HG02610 (cell line): ENCODE results near the gene LPXN.
A peak's percentile ranks its signal among the peaks of the same experiment; 100 is the strongest.

ENCODE experiments used
- ATAC-seq: cut with Tn5 transposase; IDR thresholded peaks from one replicate; pipeline ENCODE4 v1.9.1; 2021; ENCODE audit warnings: mild to moderate bottlenecking, moderate library complexity; ENCODE audit not compliant: unreplicated experiment

The LPXN gene

DNA sequence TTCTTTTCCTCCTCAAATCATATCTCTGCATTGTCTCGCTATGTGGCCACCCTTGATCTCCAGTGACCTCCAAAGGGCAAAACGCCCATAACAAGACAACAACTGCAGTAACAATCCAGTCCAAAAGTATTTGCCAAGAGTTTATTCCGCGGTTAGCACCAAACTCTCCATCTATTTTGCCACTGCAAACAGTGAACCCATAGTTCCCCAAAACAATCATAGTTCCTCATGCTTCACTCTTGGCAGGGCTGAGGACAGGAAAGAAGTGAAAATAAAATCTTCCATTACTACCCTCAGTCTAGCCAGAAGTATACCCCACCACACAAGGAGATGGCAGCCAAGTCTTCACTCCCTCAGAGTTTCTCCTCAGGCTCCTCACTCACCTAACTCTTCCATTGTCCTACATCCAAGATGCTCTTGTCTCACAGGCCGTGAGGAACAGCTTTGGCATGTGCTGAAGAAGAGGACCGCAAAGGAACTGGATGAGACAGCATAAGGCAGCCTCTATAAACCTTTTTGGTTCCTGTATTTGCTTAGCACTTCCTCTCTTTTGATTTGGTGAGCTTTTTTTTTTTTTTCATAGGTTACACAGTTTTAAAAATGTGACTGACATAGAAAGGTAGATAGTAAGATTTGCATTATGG is at the start of gene LPXN:
Gene LPXN, minus strand, starts transcription at position 480 of the 644 bp plus-strand sequence. Its CDS starts 84 bp downstream, at position 396.
- ATAC-seq = no peak

DNA sequence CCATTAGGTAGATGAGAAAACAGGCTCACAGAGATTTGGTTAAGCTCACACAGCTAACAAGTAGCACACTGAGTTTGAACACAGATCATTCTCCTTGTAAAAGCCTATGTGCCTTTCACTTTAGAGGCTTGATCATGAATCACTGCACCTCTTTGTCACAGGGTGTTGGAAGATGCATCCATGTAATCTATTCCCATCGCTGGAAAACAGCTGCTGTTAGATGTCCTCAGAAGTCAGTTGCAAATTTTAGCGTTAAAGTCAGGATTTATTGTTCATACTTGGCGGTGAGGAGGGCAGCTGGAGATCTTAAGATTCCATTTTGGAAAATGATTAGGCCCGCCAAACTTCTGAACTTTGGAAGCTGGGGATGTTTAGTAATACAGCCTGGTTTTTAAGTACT is 49.4 kb upstream of the LPXN start:
- no peak for ATAC-seq

DNA sequence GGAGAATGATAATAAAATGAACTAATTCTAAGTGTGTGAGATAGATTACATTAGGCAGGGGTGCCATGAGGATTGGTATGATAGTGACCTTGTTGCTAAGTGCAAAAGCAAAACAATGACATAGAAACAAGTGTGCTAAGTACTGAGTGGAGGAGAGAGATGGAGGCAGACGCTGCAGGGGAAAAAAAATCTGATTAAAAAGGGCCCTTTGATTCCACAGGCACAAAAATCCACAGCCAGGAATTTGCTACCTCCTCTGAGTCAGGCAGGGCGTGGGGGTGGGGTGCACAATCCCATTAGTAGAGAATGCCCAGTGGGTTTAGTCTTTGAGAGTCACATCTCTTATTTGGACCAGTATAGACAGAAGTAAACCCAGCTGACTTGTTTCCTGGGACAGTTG is 46.7 kb upstream of the LPXN start, which contains the start of gene CNTF:
Gene CNTF, plus strand, starts transcription at position 322 of the 400 bp plus-strand sequence. CDS start 88 bp downstream, outside the sequence.
- no peak for ATAC-seq

DNA sequence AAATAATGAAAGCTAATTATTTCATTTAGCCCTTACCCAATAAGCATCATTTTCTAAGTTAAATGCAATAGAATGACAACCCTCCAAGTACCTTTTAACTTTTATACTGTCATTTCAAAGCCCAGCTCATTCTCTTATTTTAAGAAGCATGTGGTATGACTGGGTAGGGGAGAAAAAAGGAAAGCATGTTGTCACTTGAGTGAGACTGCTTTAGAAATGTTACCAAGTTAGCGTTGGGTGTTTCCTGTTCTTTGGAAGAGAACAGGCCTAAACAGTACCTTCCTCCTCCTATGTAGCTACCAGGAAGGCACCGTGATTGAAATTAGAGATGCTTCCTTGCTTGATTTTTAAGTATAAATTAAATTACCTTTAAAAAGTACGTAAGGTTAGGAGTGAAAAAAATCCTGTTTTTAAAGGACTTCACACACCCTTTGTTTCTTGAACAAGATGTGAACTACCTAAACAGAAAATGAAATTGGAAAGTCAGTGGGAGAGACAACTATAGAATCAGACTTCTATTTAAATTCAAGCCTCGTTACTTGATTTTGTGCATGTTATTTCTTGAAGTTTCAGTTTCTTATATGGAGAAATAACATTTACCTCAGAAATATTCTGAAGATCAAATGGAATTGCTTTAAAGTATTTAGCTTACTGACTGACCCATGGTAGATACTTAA is 46.1 kb upstream of the LPXN start:
- ATAC-seq = peak; percentile 61

DNA sequence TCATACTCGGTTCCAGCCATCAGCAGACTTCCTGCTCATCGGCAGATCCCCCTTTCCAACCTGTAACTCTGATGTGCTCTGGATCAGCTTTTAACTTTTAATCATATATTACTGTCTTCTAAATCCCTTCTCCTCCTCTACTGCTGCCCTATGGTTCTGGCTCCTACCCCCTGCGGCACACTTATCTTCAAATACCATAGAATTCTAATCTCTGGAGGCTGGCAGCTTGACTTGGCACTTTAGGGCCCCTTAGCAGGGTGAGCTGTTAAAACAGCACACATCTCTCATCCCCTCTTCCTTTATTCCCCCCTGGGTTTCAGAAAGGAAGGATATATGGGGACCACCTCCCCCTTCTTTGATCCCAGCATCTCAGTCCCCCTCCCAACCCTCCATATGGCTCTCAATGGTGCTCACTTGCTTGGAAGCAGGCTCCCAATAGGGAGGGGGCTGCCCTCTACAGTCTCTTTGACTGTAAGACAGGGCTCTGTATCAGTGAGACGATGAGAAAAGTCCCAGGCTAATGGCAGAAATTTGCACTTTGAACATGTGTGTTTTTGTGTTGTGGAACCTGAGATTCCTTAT is 42.4 kb upstream of the LPXN start:
- peak; percentile 34 for ATAC-seq

DNA sequence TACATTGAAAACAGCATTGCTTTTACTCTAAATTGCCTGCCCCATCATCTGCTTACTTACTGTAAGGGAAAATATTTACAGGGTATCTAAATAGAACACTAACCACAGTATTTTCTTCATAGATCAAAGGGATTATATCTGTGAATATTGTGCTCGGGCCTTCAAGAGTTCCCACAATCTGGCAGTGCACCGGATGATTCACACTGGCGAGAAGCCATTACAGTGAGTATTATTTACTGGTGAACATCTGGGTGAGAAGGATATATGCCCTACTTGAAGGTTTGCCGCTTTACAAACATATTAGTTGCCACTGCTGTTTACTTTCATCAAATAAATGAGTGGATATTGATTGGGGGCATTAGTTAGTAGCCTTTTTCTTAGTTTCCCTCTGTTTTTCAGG is 40.9 kb upstream of the LPXN start:
- no peak for ATAC-seq

DNA sequence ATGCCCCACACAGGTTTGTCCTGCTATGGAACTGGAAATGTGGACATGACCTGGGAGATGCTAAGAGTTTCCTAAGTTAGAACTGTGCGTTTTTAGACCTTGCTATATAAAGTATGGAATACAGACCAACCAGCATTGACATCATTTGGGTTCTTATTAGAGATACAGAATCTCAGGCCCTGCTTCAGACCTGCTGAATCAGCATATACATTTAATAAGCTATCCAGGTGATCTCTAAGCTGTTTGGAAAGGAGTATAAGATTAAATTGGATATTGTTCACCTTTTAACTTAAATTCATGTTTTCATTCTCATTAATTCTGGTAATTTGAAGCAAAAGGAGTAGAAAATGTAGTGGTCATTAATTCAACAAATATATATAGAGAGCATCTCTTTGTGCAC is 39.9 kb upstream of the LPXN start:
- ATAC-seq = no peak

DNA sequence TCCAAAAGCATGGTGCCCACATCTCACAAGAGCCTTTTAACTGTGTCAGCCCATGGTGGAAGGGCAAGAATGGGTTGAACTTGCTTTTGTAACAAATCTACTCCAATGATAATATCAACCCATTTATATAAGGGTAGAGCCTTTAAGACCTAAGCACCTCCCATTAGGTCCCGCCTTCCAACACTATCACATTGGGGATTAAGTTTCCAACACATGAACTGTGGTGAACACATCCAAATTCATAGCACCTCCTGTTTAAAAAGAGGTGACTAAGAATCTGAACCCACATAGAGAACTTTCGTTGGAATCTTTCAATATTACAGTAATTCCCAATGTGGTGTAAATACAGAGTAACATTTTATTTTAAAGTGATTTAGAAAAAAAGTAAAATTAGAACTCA is 37.6 kb upstream of the LPXN start:
- ATAC-seq = no peak

DNA sequence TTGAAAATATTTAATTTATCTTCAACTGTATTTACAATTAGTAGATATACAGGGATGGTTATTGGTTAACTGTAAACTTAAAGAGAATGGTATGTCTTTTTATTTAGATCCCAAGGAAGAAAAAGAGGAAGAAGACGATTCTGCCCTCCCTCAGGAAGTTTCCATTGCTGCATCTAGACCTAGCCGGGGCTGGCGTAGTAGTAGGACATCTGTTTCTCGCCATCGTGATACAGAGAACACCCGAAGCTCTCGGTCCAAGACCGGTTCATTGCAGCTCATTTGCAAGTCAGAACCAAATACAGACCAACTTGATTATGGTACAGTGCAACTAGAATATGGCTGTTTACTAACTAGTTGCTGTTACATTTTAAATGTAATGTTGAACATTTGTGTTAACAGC is 34.1 kb upstream of the LPXN start:
- ATAC-seq = no peak

DNA sequence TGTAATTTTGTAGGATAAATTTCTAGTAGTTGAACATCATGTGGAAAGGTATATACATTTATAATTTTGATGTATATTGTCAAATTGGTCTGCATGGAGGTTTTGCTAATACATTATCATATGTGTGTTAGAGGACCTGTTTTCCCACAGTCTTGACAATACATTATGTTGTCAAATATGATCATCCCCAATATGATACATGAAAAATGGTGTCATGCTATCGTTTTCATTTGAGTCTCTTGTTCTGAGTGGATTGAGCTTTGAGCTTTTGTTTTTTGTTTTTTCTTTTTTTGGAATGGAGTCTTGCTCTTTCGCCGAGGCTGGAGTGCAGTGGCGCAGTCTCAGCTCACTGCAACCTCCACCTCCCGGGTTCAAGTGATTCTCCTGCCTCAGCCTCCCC is 32.7 kb upstream of the LPXN start:
- ATAC-seq = no peak

DNA sequence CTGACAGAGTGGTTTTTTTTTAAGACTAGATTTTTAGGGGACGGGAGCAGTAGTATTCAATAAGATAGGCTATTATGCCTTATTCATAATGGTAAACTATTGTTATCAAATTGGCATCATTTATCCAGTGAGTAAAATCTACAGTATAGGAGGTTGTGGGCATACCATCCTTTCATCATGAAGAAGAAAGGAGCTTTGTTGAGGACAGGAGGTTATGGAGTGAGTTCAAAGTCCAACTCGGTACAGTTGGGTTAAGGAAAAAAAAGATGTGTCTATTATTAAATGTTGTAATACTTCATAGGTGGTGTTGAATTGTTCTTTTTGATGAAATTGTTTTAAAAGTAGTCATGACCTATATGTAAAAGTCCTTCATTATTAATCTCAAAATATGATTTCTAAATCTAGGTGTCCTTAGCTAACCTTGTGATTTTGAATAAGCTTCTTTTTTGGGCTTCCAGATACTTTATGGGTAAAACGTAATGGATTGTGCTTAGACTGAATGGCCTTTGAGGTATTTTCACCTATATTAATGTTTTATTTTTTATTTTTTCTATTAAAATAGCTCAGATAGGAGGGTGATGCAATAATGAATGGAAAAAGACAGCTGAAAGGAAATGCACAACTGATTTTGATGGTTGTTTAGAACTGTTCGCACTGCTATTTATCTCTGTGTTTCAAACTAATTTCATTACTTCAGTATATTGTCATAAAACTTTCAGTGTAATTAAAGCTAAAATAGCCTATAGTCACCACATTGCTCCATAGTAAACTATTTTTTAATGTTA is 31.5 kb upstream of the LPXN start:
- ATAC-seq = no peak

DNA sequence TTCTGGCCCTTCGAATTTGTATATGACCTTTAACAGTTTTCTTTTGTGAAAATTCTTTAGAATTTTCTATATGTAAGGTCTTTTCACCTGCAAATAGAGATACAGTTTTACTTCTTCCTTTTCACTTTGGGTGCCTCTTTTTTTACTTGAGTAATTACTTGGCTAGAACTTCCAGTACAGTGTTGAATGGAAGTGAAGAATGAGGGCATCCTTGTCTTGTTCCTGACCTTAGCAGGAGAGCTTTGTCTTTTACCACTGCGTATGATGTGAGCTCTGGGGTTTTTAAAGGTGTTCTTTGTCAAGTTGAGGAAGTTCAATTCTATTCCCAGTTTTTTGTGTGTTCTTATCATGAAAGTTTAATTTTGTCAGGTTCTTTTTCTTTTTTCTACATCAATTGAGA is 24.9 kb upstream of the LPXN start:
- ATAC-seq = no peak

DNA sequence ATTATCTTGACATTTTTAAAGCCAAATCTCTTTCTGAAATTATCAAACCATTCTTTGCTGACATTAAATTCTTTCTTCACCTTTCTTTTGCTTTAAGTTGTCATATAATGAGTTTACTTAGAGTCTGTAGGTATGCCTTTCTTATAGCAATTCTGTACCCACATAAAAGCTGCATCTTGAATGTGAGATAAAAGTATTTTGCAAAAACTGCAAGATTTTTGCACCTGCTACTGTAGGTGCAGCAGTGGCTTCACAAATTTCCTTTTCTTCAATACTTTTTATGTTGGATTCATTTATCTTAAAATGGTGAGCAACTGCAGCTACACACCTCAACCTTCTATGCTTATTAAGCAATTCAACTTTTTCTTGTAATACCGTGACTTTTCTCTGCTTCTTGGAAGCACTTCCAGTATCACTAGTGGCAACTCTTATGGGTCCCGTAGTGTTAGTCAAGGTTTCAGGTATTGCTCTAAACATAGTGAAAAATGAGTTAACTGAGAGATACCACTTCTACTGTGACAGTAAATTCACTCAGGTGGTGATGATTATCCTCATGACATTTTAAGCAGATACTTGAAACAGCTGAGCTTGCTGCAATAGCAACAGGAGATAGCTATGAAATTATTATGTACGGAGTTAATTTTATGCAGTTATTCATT is 22.0 kb upstream of the LPXN start:
- no peak for ATAC-seq

DNA sequence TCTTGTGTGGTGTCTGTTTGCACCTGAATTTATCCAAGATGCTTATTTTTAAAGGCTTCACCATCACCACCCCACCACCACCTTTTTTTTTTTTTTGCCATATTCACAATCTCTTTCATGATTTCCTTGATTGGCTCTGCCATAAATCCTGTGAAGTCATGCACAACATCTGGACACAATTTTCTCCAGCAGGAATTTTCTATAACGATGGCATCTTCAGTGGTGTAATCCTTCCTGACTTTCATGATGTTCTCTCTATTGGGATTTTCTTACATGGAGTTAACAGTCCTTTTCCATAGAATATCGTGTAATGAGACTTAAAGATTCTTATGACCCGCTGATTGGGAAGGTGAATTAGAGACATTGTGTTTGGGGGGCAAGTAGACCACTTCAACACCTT is 21.0 kb upstream of the LPXN start:
- ATAC-seq = no peak

DNA sequence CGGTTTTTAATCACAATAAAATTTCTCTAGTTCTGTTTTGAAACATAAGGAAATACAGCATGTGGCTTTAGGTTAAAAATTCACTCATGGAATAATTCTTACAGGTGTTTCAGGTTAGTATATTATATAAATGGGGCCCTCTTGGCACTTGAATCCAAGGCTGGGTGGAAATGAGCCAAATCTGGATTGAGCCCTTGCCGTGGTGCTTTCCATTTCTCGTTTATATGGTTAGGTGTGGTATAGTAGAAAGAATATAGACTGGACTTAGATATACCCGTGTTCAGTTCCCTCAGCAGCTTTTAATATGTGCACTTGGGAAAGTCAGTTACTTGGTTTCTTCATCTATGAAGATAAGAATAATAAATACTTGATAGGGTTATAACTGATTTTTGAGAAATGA is 19.2 kb upstream of the LPXN start:
- no peak for ATAC-seq

DNA sequence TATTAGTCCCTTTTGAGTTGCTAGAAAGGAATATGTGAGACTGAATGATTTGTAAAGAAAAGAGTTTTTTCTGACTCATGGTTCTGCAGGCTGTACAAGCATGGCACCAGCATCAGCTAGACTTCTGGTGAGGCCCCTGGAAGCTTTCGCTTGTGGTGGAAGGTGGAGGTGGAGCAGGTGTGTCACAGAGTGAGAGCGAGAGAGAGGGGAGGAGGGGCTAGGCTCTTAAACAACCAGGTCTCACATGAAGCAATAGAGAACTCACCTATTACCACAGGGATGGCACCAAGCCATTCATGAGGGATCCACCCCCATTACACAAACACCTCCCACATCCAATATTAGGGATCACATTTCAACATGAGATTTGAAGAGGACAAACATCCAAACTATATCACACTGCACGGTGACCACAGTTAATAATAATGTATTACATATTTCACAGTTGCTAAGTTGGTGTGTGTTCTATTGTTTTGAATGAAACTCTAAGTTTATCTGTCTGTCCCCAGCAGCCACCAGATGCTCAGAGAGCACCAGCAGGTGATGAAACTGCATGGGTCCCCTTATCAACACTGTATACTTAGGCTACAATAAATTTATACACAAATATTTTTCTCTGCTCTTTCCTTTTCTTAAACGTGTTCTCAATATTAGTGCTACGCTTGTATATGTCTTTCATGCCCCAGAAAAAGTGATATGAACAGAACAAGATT is 17.3 kb upstream of the LPXN start:
- ATAC-seq = no peak

DNA sequence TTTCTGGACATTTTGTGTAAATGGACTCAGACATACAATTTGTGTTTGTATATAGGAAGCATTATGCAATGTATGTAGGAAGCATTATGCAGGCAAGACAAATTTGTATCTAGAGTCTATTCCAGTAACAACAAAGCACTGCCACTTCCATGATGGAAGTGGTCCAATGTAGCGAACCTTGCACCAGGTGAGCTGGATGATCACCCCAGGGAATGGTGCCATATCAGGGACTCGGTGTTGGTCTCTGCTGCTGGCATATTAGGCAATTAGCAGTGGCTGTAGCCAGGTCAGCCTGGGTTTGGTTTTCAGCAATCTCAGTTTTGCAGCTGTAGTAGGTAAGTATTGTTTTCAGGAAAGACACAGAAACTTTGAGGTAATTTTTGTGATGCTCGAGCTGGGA is 16.0 kb upstream of the LPXN start:
- no peak for ATAC-seq

DNA sequence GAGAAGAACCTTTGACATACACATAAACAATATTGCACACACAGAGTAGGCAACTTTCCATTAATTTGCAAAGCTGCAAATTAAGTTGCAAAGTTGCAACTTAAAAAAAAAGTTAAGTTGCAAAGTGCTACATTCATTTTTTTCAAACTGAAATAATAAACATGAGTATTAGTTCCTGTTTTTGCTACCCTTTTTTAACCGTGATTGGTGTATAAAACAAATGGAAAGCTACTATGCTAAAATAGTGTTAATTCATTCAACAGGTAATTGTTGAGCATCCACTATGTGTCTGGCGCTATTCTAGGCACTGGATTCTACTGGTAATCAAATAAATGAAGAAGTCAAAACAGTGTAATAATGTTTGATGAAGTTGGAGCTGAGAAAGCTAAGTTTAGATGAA is 11.3 kb upstream of the LPXN start:
- no peak for ATAC-seq

DNA sequence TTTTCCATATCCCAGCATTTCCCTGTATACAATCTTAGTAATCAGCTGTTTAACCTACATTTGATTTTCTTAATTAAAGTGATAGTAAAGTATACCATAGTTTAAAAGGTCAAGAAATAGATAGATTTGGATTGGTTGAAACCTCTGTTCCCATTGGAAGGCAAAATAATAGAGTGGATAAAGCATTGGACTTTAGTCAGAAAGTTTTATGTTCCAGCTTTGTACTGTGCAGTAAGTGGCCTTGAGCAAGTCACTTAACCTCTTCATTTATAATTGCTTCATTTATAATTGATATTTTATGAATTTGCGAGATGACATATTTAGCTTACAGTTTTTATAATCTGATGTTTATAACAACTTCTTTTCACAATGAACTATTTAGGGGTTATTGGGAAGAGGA is 6.8 kb upstream of the LPXN start:
- ATAC-seq = no peak

DNA sequence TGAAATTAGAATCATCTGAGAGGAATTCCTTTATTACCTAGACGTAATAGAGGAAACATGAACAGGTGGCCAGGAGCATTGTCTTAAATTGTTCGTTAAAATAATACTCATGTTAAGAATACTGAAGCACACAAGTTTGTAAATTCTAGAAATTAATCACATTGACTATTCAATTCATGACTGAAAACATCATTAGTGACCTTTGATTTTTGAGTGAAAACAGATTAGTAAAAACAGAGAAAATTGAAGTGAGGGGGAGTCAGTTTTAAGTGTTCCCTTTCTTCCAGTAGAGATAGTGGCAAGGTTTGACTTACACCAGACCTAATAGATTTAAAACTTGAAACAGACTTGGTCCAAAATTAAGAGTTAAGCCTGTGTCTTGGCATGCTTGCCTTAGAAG is 4.7 kb upstream of the LPXN start:
- ATAC-seq = no peak
